ENCODE results near the gene CFAP92.
A peak's percentile ranks its signal among the peaks of the same experiment; 100 is the strongest.
"Not testable (repeated sequence)": the region's sequence is repeated elsewhere in the genome, so short reads cannot be mapped to it uniquely, and the experiment has no call there.

Gene CFAP92

DNA sequence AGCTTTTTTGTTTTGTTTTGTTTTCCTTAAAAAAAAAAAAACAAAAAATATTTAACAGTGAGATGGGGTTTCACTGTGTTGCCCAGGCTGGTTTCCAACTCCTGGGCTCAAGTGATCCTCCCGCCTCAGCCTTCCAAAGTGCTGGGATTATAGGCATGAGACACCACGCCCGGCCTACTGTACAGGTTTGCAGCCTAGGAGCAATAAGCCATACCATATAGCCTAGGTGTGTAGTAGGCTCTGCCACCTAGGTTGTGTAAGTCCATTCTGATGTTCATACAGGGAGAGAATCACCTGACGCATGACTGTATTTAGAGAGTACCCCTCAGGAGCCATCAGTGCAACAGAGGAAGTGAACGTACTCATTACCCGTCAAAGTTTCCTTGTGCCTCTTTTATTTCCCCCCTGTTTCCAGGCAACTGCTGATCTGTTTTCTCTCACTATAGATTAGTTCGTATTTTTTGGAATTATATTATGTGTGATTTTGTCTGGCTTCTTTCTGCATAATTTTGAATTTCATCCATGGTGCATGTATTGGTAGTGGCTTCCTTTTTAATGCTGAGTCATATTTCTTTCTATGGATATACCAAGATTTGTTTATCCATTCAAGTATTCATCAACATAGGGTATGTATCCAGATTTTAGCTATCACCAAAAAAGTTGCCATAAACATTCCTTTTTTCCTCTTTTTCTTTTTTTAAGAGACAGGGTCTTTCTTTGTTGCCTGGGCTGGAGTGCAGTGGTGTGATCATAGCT lies 104.6 kb downstream of the CFAP92 start:
- DNase-seq, result no peak

DNA sequence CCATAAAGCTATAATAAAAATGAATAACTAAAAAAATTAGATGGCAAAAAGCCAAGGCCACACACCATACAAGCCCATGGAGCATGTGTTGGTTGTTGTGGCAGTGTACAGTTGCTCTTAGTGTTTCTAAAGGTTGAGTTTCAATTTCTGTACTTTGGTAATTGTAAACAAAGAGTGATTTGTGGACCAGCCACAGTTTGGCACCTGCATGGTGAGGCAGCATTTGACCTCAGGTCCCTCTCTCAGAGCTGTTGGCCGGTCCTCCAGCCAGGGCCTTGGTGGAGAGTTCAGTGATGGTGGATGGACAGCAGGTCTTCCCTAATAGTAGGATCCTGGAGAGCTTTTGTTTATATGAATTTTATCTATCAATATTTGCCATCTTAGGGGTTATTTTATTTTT lies 108.9 kb downstream of the CFAP92 start:
- DNase-seq, result no peak

DNA sequence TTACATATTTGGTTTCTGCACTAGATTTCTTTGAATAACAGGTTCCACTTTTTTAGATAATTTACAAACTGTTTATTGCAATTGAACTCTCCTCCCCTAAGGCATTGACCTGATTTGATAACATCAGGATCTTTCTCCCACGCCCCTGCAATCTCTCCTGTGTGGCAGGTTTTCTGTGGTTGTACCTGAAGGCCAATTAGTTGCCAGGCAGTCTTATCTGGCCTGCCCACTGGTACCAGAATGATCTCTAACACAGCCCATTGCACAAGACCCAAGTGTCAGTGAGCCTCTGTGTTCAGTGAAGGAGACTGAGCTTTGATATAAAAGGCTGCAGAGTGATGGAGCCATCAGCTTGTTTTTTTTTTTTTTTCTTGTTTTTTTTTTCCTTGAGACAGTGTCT lies 111.2 kb downstream of the CFAP92 start:
- no peak for DNase-seq

DNA sequence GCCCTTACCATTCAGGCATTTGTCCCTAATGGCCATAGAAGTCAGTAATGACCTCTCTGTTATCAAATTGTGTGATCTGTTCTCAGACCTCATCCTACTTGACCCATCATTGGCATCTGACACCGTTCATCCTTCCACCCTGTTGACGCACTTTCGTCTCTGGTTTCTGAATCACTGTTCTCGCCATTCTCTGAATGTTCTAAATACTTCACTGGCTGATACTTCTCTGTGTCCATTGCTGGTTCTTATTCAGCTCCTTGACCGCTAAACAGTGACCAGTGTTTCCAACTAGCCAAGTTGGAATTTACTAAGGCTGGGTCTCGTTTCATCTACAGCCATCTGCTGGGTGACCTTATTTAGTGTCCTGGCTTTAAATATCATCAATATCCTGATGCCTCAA lies 112.3 kb downstream of the CFAP92 start:
- no peak for DNase-seq

DNA sequence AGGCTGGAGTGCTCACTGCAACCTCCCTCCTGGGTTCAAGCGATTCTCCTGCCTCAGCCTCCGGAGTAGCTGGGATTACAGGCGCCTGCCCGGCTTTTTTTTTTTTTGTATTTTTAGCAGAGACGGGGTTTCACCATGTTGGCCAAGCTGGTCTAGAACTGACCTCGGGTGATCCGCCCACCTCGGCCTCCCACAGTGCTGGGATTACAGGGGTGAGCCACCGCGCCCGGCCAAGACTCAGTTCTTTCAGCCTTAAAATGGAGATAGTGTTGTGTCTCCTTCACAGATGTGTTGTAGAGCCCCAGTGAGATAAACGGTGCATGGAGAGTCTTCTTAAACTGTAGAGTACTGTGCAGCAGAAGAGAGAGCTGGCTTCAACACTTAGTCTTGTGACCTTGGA lies 113.4 kb downstream of the CFAP92 start:
- not testable (repeated sequence) for DNase-seq

DNA sequence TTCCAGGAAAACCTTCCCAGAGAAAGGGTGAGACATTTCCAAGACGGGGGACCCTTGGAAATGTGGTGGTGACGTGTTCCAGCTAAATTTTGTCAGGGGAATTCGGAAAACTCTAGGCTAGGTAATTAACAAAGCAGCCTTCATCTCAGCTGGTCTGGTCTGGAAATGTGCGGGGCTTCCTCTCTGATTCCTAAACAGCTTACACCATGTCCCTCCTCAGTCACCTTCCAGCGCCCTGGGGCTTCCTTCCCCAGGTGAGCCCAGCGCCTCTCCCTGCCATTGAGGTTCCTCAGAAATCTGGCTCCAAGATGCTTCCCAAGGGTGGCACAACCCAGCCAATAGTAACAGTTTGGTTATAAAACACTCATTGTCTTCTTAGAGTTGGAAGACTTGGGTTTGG lies 113.9 kb downstream of the CFAP92 start:
- peak in 1 of 2 experiments; percentile 3 for DNase-seq

DNA sequence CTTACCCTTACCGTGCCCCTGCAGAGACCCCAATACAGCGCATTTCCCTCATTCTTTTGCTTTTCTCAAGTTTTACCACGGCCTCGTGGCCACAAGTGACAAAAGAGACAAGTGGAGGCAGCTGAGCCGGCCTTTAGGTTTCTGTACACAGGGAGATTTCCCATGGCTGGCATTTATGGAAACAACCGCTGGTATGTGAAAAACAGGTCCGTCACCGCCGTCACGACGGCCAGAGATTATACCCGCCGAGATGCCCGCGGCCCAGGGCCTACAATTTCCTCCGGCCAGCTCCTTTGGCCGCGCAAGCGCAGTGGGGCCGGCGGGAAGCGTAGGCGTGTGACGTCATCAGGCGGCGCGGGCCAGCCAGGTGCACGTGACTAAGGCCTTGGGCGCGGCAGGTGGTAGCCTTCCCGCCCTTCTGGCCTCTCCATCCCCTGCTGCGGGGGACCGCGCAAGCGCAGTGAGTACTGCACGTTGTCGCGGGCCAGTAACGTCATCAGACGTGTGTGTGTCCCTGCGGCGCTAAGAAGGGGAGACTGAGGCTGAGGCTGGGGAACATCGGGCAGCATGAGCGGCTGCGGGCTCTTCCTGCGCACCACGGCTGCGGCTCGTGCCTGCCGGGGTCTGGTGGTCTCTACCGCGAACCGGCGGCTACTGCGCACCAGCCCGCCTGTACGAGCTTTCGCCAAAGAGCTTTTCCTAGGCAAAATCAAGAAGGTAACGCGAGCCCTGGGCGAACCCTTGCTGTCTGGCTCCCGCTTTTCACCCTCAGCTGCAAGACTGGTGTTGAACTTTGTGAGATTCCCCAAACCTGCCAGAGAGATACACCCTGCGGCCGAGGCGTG lies 114.5 kb downstream of the CFAP92 start, which contains the start of gene ACAD9:
TSS of gene ACAD9 (plus strand) at position 496 of the 845 bp plus-strand sequence. CDS start at position 568, 72 bp downstream.
- peak; percentile 96 to 97 for DNase-seq

DNA sequence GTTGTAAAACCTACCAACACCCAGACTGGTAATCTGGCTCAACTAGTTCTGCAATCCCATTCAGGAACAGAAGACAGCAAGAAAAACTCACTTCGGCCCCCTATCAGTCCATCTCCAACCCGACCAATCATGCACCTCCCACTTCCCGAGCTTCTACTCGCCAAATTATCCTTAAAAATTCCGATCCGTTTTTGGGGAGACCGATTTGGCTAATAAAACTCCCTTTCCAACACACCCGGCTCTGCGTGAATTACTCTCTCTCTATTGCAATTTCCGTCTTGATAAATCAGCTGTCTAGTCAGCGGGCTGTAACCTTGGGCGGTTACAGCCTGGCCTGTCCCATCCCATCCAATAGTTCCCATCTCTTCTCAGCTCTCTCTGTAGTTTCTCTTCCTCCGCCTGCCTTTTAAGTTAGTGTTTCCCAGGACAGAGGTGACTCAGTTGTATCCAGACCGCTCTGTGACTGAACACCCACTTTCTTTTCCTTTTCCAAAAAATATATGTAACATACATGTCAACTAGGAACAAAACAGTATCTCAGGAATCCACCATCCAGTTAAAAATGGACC lies 115.2 kb downstream of the CFAP92 start:
- DNase-seq, result peak; percentile 5 to 6

DNA sequence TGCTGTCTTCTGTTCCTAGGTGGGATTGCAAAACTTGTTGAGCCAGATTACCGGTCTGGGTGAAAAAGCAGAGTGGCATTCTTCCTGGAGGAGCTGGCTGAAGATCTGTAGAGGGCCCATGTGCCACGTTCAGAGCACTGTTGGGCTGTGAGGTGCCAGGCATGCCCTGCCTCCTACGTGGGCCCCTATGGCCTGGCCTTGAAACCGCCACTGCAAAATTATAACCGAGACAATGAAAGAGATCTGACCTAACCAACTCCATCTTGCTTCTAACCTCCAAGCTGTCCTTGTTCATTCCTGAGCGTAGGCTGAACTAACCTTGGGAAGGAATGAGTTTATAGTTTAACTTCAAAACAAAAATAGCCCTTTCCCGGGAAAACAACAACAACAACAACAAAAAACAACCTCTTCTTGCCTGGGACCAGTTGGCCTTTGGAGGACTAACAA lies 115.8 kb downstream of the CFAP92 start:
- DNase-seq, result no peak

DNA sequence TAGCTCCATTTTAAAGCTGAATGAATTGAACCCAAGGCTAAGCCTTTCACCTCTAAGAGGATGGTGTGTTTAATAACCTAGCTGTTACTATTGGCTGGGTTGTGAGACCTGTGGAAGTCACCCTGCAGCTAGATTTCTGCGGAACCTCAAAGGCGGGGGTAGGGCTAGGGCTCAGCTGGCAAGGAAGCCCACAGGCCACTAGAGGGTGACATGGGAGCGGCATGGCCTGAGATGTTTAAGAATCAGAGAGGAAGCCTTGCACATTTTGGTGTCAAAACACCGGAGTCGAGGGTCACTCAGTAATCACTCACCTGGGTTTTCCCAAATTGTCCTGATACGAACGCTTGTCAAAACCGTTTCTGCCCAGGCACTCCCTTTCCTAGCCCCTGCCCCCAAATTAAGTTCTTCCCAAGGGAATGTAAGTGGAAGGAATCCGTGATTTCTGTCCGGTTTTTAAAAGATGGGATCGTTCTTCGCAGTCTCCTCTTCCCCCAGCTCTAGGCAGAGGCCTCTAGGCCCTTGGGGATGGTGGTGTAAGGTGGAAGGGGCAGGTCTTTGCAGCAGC lies 118.2 kb downstream of the CFAP92 start:
- DNase-seq, result peak; percentile 49 to 68

DNA sequence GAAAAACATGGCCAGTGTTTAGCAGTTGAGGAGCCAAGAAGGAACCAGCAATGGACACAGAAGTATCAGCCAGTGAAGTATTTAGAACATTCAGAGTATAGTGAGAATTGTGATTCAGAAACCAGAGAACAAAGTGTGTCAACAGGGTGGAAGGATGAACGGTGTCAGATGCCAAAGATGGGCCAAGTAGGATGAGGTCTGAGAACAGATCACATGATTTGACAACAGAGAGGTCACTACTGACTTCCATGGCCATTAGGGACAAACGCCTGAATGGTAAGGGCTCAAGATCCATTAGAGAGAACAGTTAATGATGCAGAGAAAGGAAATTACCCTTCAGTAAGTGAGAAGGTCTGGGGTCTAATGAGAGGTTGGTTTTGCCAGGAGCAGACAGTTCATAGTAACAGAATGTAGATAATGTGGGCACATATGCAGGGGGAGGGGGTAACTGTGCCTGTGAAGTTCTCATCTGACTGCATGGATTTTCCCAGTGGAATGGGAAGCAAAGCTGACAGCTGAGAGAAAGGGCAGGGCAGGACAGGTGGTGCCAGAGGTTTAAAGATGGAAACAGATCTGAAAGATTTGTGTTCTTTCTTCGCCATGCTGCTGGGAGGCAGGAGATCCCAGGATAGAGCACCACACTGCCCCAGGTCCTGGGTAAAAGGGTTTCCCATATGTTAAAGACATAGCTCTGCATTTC lies 119.2 kb downstream of the CFAP92 start:
- DNase-seq, result no peak

DNA sequence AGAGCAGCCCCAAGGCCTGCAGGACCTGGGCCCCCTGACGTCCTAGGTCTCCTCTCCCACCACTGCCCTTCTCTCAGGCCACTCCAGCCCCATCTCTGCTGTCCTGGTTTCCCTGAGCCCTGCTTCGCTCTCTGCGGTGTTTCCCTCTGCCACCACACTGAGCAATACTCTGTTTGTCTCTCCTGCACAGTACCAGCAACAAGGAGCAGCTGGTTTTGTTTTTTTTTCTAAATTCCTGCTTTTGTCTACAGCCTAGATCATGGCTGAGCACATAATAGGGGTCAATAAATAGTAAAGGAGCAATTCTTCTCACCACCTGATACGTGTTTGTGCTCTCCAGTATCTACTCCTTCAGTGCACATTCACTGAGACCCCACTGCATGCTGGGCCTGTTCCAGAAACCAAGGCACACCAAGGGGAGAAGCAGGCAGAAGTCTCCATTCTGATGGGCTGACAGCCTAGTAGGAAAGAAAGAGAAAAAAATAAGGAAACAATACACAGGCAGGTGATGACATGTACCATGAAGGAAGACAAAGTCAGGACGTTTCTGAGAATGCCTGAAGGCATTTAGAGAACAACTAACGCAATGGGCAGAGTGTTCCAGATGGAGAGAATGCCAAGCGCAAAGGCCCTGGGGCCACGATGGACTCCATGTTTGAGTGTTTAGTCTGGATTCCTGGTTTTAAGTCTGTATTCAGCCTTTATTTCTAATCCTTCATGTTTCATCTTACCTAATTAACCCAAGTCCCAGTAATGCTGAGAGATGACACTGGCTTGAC lies 120.4 kb downstream of the CFAP92 start:
- no peak for DNase-seq

DNA sequence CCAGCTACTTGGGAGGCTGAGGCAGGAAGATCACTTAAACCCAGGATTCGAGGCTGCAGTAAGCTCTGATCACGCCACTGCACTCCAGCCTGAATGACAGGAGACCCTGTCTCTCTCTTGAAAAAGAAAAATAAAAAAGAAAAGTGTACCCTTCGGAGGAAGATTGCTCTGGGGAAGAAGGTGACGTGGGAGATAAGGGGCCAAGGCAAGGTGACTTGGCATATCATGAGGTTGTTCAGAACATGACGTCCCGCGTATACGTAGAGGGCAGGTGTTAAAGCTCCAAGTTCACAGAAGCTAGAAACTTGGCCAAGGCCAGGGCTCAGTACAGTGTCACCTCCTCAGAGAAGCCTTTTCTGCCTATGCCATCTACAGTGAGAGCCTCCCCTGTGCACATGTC lies 121.1 kb downstream of the CFAP92 start:
- no peak for DNase-seq

DNA sequence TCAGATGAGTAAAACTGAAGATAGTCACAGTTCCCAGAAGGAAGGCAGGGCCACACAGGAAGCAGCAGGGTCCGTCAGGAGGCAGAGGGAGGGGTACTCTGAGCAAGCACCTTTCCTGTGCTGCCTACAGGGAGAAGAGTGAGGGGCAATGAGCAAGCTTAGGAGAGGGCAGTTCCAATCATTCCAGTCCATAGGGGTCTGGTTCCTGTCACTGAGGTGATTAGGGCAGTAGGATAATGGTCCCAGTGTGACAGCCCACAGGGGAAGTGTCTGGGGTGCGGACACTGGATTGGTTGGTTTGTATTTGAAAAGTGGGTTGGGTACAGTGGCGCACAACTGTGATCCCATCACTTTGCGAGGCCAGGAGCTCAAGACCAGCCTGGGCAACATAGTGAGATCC lies 121.6 kb downstream of the CFAP92 start:
- no peak for DNase-seq

DNA sequence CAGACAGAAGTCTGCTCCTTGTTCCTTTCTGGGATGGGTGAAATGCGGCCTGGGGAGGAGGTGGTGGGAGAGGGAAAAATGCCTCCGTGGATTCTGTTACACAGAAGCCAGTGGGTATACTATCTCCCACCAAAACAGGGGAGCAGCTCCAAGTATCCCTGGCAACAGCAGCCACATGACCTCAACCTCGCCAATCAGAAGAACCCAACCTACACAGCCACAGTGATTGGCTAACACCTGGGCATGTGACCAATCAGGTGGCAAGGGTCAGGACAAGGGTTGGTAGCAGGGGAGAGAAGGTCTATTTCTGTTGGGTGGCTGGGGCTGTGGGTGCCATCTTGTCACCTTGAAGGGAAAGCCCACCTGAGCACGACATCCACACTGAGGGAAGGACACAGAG lies 123.5 kb downstream of the CFAP92 start:
- no peak for DNase-seq

DNA sequence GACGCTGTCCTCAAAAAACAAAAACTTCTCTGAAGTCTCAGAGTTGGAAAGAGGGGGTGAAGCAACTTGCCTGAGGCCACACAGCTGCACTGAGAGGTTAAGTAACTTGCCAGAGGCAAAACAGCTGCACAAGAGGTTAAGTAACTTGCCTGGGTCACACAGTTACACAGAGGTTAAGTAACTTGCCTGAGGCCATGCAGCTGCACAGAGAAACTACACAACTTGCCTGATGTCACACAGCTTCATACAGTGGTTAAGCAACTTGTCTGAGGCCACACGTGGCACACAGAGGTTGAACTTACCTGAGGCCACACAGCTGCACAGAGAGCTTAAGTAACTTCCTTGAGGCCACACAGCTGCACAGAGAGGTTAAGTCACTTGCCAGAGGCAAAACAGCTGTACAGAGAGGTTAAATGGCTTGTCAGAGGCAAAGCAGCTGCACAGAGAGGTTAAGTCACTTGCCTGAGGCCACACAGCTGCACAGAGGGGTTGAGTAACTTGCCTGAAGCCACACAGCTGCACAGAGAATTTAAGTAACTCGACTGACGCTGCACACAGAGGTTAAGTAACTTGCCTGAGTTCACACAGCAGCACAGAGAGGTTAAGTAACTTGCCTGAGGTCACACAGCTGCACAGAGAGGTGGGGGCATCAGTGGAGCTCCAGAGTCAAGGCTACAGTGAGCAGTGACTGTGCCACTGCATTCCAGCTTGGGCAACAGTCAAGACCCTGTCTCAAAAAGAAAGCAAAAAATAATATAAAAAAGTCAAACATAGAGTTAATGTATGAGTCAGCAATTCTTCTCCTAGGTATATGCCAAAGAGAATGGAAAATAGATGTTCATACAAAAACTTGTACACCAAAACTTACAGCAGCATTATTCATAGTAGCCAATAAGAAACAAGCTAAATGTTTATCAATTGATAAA lies 126.4 kb downstream of the CFAP92 start:
- DNase-seq, result no peak

DNA sequence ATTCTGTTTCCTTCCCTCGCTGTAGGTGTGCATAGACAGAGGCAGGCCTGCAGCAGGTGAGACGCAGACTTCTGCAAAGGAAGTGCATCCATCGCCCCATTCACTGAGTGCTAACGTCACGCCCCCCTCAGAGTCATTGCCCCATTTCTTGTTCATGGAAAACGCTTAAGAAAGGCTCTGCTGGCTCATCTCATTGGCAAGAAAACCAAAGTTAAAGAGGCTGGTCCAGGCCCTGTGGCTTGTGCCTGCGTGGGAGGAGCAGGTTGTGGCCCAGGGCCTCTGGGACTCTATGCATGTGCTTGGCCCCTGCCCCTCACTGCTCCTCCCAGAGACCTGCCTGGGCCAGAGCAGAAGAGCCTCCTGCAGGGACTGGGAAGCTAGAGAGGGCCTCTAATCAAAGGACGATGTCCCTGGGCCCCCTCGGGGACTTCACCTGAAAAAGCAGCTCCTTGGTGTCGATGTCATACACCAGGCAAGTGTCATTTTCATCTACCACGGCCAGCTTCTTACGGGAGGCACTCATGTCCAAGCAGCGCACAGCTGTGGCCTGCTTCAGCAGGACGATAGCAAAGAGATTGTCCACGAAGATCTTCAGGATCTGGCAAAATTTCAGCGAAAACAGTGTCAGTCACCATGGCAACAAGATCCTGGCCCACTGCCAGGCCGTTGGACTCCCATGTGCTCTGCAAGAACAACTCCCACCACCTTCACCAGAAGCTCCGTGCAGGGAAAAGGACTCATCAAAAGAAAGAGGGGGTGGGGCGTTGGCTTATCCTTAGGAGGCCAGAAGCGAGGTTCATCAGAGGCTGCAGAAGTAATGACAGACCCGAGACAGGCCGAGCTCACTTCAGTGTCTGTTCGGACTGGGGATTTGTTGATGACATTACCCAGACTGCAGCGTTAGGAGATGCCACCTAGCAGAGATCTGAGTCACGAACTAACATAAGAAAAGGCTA lies 128.7 kb downstream of the CFAP92 start:
- not testable (repeated sequence) for DNase-seq

DNA sequence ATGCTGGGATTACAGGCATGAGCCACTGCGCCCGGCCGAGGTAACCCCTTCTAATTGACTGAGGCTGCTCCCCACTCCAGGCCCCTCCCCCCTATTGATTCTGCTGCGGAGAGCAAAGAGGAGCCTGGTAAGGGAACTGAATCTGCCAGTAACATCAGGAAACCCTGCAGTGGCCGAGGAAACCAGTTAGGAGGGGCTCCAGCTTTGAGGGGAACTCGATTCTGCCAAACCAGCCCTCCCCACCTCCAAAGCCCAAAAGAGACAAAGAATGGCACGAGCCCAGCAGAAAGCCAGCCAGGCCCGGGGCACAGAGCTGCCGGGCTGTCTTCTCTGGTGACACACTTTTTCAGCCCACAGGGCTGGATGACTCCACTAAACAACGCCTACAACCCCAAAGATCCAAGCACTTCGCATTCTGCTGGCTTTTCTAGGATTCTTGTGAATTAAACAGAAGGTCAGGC lies 129.5 kb downstream of the CFAP92 start:
- no peak for DNase-seq

DNA sequence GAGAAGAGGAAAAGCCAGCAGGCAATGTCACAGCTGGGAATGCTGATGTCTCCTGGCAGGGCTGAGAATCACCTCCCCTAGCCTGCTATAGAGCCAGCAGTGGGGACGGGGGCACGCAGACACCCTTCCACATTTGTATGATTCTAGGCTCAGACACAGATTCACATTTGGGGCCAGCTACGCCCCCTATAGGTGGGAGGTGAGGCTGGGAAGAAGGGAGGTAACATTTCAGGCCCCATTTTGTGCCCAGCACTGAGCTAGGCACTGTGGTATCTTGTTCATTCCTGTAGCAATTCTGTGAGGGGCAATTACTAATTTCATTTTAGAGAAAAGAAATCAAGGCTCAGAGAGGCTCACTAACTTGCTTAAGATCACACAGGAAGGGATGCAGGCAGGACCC lies 130.3 kb downstream of the CFAP92 start:
- no peak for DNase-seq

All from stimulated activated CD4-positive, alpha-beta T cell treated with anti-CD3 and anti-CD28 coated beads, Interleukin-4, amount 100 ng/mL, for 4 hours (primary cell).